GM19463 (cell line): Measurements from ENCODE around the gene PAGR1.

ENCODE experiments used
- ATAC-seq: cut with Tn5 transposase; IDR thresholded peaks from one replicate; pipeline ENCODE4 v1.9.1; 2021; ENCODE audit warnings: mild to moderate bottlenecking, moderate library complexity; ENCODE audit not compliant: unreplicated experiment

Gene PAGR1

DNA sequence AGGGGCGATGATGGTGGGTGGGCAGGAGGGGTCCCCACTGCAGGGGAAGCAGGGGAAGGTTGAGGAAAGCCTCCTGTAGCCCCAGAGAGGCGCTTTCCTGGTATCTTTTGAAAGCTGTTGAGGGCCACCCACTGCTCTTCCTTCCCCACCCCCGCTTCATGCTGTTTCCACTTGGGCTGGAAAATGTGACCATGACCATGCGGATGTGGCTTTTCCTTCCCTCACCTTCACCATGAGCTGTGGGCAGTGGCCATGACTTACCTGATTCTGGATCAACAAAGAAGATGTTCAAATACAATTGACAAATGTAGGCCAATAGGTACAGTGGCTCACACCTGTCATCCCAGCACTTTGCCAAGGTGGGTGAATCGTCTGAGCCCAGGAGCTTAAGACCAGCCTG lies 18.1 kb downstream of the PAGR1 start:
- no peak for ATAC-seq

GRCh38 chr16:29835926-29836325 lies 20.0 kb downstream of the PAGR1 start:
- ATAC-seq = no peak

DNA sequence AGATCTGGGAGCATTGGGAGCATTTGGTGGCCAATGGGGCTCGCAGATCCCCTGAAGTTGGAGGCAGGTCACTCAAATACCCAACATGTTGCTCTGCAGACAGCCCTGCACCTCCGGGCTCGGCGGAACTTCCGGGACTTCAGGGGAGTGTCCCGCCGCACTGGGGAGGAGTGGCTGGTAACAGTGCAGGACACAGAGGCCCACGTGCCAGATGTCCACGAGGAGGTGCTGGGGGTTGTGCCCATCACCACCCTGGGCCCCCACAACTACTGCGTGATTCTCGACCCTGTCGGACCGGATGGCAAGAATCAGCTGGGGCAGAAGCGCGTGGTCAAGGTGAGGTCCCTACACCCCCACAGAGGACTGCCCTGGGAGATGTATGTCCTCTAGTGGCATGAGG lies 20.7 kb downstream of the PAGR1 start:
- ATAC-seq = no peak

DNA sequence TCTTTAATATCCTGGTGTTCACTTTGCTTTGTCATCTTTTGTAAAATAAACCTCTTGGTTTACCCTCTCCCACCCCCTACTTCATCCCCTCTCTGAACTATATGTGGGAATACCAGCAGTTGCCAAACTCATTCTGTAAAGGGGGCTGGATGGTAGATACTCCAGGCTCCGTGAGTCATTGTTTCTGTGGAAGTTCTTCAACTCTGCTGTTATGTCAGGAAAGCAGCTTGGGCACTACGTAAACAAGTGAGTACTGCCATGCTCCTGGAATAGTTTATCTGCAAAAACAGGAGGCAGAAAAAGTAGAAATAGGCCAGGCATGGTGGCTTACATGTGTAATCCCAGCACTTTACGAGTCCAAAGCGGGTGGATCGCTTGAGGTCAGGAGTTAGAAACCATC lies 21.9 kb downstream of the PAGR1 start:
- ATAC-seq = no peak

- no peak for ATAC-seq
Observed at GRCh38 chr16:29839822-29840221, 23.9 kb downstream of the PAGR1 start.

DNA sequence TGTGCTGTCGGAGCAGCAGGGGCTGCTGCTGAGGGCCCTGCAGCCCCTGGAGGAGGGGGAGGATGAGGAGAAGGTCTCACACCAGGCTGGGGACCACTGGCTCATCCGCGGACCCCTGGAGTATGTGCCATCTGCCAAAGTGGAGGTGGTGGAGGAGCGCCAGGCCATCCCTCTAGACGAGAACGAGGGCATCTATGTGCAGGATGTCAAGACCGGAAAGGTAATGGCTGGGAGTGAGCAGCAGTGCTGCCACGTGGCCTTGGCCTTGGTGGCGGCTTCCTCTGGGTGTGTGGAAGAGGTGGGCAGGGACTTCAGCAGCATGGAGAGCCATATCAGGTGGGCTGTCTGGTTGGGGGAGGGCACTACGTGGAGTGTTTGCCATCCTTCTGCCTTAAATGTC lies 24.3 kb downstream of the PAGR1 start:
- no peak for ATAC-seq

- ATAC-seq = no peak
Observed at GRCh38 chr16:29841631-29842030, 25.7 kb downstream of the PAGR1 start.

GRCh38 chr16:29842732-29843346 lies 26.9 kb downstream of the PAGR1 start:
- no peak for ATAC-seq

DNA sequence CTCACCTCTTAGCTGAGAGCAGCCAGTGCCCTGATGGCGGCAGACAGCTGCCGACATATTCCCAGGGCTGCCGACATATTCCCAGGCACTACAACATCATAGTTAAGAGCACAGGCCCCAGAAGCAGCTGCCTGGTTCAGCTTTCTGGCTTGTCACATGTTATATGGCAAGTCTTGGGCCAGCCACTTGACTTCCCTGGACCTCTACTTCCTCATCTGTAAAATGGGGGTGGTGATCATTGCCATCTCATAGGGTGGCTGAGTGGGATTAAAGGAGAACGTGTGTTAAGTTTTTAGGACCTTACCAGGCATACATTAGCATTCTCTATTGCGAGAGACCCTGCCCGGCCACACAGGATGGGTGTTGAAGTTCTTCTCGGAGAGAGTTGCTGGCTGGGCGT lies 28.0 kb downstream of the PAGR1 start:
- ATAC-seq = no peak

GRCh38 chr16:29844575-29845331 lies 28.8 kb downstream of the PAGR1 start:
- ATAC-seq = no peak

DNA sequence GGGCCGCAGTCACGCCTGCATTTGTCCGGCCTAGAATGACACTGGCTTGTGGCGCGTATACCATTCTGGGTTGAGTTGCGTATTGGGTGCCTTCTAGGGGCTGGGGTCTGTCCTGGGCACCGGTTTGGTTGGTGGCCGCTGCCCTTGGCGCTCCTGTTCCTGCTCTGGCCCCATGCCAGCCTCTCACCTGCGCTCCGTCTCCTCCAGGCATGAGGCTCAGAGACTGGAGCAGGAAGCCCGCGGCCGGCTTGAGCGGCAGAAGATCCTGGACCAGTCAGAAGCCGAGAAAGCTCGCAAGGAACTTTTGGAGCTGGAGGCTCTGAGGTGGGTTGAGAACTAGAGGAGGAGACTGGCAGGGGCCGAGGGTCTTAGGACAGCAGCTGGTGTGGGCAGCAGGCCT lies 29.7 kb downstream of the PAGR1 start:
- ATAC-seq = no peak

DNA sequence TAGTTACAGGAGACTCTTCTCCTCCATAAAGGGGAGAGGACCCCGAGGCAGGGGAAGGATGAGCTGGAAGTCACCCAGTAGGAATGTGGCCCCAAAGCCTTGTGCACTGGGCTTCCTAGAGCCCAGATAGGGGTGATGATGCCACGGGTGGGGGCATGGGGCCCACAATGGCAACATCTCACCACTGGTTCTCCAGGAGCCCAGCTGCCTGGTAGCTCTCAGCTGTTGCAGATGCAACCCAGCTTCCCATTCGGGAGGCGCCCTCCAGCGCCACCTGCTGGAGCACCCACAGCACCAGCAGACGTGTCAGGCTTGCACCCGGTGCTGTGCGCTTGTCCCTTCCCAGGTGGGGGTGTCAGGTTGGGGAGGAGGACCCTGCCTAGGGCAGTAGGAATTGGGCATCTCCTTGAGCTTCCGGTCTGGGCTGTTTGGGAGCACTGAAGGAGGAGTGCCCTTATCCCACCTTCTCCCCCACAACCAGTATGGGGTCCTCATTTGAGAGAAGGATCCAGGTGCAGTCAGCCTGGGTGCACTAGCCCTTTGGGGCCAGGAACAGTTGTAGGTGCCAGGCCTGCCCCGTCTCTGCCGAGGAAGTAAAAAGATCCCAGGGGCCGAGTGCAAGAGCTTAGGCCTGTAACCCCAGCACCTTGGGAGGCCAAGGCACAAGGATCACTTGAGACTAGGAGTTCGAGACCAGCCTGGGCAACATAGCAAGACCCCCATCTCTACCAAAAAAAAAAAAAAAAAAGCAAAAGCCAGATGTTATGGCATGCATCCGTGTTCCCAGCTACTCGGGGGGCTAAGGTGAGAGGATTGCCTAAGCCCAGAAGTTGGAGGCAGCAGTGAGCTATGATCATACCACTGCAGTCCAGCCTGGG lies 32.7 kb downstream of the PAGR1 start:
- no peak for ATAC-seq

DNA sequence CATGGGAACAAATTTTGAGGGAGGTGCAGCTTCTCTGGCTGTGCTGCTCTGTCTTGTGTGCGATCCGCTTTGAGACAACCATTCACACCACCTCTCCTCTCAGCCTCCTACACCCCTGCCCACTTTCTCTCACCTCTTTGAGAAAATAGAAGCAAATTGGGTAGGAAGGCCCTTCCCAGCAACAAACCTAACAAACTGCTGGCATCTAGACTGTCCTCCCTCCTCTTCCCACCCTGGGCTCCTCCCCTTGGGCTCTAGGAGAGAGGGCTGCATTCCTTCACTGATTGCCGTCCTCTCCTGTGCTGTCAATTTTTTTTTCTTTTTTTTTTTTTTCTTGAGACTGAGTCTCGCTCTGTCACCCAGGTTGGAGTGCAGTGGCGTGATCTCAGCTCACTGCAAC lies 33.6 kb downstream of the PAGR1 start:
- no peak for ATAC-seq

GRCh38 chr16:29850998-29851397 lies 35.0 kb downstream of the PAGR1 start:
- no peak for ATAC-seq

DNA sequence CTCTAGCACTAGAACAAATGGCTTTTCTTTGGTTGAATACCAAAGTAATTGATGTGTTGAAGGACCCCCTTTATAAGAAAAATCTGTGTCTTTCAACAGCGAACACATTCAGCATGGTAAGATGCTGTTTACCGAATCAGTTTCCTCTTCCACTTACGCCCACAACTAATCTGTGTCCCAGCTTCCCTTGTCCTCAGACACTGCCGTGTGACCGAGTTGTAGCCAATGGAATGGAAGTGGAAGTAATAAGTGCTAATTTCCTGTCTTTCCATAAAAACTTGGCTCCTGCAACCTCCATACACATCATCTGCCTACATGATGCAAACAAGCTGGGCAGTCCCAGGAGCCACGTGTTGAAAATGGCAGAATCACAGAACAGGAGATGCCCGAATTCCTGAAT lies 36.7 kb downstream of the PAGR1 start:
- ATAC-seq = no peak

- no peak for ATAC-seq
Observed at GRCh38 chr16:29854520-29855100, 38.7 kb downstream of the PAGR1 start.

- ATAC-seq = no peak
Observed at GRCh38 chr16:29857133-29857760, 41.3 kb downstream of the PAGR1 start.

GRCh38 chr16:29858149-29858849 lies 42.3 kb downstream of the PAGR1 start:
- no peak for ATAC-seq

DNA sequence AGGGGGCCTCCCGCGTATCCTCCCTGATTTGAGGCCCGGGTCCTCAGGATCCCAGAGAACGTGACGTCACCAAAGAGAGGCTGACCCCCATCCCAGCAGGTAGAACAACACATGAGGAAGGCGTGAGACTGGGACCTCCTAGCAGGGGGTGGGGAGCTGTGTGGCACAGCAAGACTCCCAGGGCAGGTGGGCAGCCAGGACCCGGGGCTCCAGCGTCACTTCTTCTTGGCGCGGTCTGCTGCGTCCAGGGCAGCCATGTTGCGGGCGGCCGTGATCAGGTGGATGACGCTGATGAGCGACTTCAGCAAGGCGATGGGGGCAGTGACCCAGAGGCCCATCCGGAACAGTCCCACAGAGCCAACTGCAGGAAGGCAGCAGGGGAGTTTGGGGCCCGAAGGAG lies 43.0 kb downstream of the PAGR1 start:
- ATAC-seq = no peak

DNA sequence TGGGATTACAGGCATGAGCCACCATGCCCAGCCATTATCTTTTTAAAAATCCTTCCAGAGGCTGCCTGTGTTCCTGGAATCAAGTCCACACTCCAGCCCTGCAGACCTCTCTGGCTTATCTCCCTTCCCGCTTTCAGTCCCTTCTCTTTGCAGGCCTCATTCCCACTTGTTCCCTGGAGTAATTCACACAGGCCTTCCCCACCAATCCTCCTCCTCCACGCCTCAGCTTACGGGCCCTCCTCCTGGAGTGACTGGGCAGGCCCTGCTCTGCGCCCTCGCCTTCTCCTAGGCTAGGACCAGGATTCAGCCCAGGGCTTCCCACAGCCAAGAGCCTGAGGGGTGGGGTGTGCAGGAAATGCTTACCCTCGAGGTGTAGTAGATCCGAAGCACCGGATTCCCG lies 44.3 kb downstream of the PAGR1 start:
- ATAC-seq = no peak
